ENCODE results near the gene PSMD14.
"Not testable (repeated sequence)": the region's sequence is repeated elsewhere in the genome, so short reads cannot be mapped to it uniquely, and the experiment has no call there.

The PSMD14 gene

GRCh38 chr2:161308178-161308955, at the start of gene PSMD14:
TSS of gene PSMD14 (plus strand) at chr2:161308425. CDS start at chr2:161318826, 10,401 bp downstream.
- DNase-seq (ENCODE audit: low read depth) = peak; percentile 79

GRCh38 chr2:161265874-161266273, 42.4 kb upstream of the PSMD14 start:
- no peak for DNase-seq (ENCODE audit: low read depth)

GRCh38 chr2:161269111-161269510, 39.1 kb upstream of the PSMD14 start:
- DNase-seq (ENCODE audit: low read depth) = no peak

- DNase-seq (ENCODE audit: low read depth) = no peak
Observed at GRCh38 chr2:161273038-161273760, 35.0 kb upstream of the PSMD14 start.

GRCh38 chr2:161278564-161279229, 29.5 kb upstream of the PSMD14 start:
- DNase-seq (ENCODE audit: low read depth) = not testable (repeated sequence)

GRCh38 chr2:161279230-161279815, 28.9 kb upstream of the PSMD14 start:
- not testable (repeated sequence) for DNase-seq (ENCODE audit: low read depth)

- DNase-seq (ENCODE audit: low read depth) = peak; percentile 17
Observed at GRCh38 chr2:161280906-161281323, 27.3 kb upstream of the PSMD14 start.

- not testable (repeated sequence) for DNase-seq (ENCODE audit: low read depth)
Observed at GRCh38 chr2:161281615-161282310, 26.5 kb upstream of the PSMD14 start.

- not testable (repeated sequence) for DNase-seq (ENCODE audit: low read depth)
Observed at GRCh38 chr2:161282311-161282644, 25.9 kb upstream of the PSMD14 start.

GRCh38 chr2:161283926-161284325, 24.3 kb upstream of the PSMD14 start:
- no peak for DNase-seq (ENCODE audit: low read depth)

- no peak for DNase-seq (ENCODE audit: low read depth)
Observed at GRCh38 chr2:161303535-161304050, 4.6 kb upstream of the PSMD14 start.

GRCh38 chr2:161306919-161307318, 1.3 kb upstream of the PSMD14 start:
- no peak for DNase-seq (ENCODE audit: low read depth)

- DNase-seq (ENCODE audit: low read depth) = no peak
Observed at GRCh38 chr2:161307676-161308075, 549 bp upstream of the PSMD14 start.

GRCh38 chr2:161312996-161313395, 4.8 kb downstream of the PSMD14 start:
- no peak for DNase-seq (ENCODE audit: low read depth)

GRCh38 chr2:161315380-161315779, 7.2 kb downstream of the PSMD14 start:
- DNase-seq (ENCODE audit: low read depth) = no peak

GRCh38 chr2:161316701-161317100, 8.5 kb downstream of the PSMD14 start:
- no peak for DNase-seq (ENCODE audit: low read depth)

GRCh38 chr2:161321944-161322648, 13.9 kb downstream of the PSMD14 start:
- DNase-seq (ENCODE audit: low read depth) = no peak

- DNase-seq (ENCODE audit: low read depth) = no peak
Observed at GRCh38 chr2:161324876-161325275, 16.7 kb downstream of the PSMD14 start.

- no peak for DNase-seq (ENCODE audit: low read depth)
Observed at GRCh38 chr2:161327582-161327981, 19.4 kb downstream of the PSMD14 start.

GRCh38 chr2:161332371-161332967, 24.2 kb downstream of the PSMD14 start:
- DNase-seq (ENCODE audit: low read depth) = no peak

- no peak for DNase-seq (ENCODE audit: low read depth)
Observed at GRCh38 chr2:161335626-161336025, 27.4 kb downstream of the PSMD14 start.

Data from stimulated activated CD8-positive, alpha-beta memory T cell treated with anti-CD3 and anti-CD28 coated beads, Interleukin-7, amount 100 ng/mL, for 24 hours (primary cell).